Activated gamma-delta T cell (primary cell): ENCODE measurements around the gene IST1.
"Not testable (repeated sequence)": the region's sequence is repeated elsewhere in the genome, so short reads cannot be mapped to it uniquely, and the experiment has no call there.

Source experiments
- DNase-seq: peaks from one replicate; lab custom pipeline; 2025; lab: John Stamatoyannopoulos, UW

IST1 gene

GRCh38 chr16:71882505-71883167 lies 12.7 kb upstream of the IST1 start:
- DNase-seq, result no peak

- peak; percentile 37 for DNase-seq
These were observed 12.0 kb upstream of the IST1 start for GRCh38 chr16:71883168-71883848.

GRCh38 chr16:71883849-71884638 lies 11.3 kb upstream of the IST1 start, which contains the start of gene ZNF821:
Gene ZNF821, minus strand, starts transcription at chr16:71884182. Its CDS starts 4,236 bp downstream, at chr16:71879946.
- DNase-seq, result peak; percentile 63

GRCh38 chr16:71885261-71885650 lies 10.1 kb upstream of the IST1 start:
- DNase-seq, result no peak

- no peak for DNase-seq
These were observed 6.2 kb upstream of the IST1 start for GRCh38 chr16:71889147-71889546.

- DNase-seq, result no peak
These were observed 1.5 kb upstream of the IST1 start for GRCh38 chr16:71893888-71894228.

GRCh38 chr16:71894229-71894920 lies 956 bp upstream of the IST1 start:
- no peak for DNase-seq

- DNase-seq, result peak; percentile 38
These were observed 491 bp downstream of the IST1 start for GRCh38 chr16:71895679-71896365.

GRCh38 chr16:71896764-71897368 lies 1.5 kb downstream of the IST1 start:
- no peak for DNase-seq

- DNase-seq, result no peak
These were observed 3.8 kb downstream of the IST1 start for GRCh38 chr16:71899171-71899570.

GRCh38 chr16:71902656-71903365 lies 7.5 kb downstream of the IST1 start:
- no peak for DNase-seq

- no peak for DNase-seq
These were observed 8.3 kb downstream of the IST1 start for GRCh38 chr16:71903608-71904007.

- DNase-seq, result no peak
These were observed 8.9 kb downstream of the IST1 start for GRCh38 chr16:71904239-71904638.

GRCh38 chr16:71905765-71906164 lies 10.4 kb downstream of the IST1 start:
- not testable (repeated sequence) for DNase-seq

- no peak for DNase-seq
These were observed 15.8 kb downstream of the IST1 start for GRCh38 chr16:71911121-71911520.

GRCh38 chr16:71912534-71913275 lies 17.4 kb downstream of the IST1 start:
- DNase-seq, result no peak

GRCh38 chr16:71914802-71915201 lies 19.5 kb downstream of the IST1 start:
- DNase-seq, result no peak

GRCh38 chr16:71915350-71915749 lies 20.0 kb downstream of the IST1 start:
- no peak for DNase-seq

- DNase-seq, result no peak
These were observed 21.1 kb downstream of the IST1 start for GRCh38 chr16:71916397-71916920.

GRCh38 chr16:71917900-71918299 lies 22.6 kb downstream of the IST1 start:
- no peak for DNase-seq
